Measurements from ENCODE around the gene VPS18. TPM values are rescaled to one million over a fixed set of nuclear protein-coding genes. Genes with fewer than 3 reads are reported as not detected.

Gene VPS18
- polyA plus RNA-seq, 10 donors = 7.8 to 12.4 (median 9.3) TPM

DNA sequence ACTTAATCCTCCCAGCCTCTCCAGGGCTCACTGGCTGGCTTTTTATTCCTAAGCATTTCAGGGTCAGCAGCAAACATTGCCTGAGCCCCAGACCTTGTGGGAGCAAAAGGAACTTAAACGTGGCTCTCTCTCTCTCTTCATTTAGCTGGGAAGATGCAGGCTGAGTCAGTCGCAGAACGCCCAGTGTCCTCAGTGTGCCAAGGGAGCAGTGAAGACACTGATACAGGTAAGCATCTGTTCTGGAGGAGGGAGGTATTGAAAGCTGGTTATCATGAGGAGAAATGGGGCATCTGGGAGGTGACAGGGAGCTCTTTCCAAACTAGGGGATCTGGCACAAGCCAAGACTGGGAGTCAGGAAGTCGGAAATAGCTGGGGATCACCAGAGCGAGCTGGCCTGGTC, 24.6 kb upstream of the VPS18 start:
- DNase-seq = no peak

DNA sequence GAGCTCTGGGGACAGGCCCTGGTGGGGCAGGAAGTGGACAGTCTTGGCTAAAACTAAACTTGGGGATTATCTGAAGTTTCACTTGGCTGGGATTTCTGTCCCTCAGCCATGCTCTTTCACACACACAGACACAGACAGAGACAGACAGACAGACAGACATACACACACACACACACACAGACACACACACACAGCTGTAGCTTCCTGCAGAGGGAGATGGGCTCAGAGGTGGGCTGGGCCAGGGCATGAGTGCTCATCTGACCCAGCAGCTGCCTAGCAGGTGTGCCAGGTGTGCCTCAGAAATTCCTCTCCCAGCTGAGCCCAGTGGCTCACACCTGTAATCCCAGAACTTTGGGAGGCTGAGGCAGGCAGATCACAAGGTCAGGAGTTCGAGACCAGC, 23.5 kb upstream of the VPS18 start:
- no peak for DNase-seq

DNA sequence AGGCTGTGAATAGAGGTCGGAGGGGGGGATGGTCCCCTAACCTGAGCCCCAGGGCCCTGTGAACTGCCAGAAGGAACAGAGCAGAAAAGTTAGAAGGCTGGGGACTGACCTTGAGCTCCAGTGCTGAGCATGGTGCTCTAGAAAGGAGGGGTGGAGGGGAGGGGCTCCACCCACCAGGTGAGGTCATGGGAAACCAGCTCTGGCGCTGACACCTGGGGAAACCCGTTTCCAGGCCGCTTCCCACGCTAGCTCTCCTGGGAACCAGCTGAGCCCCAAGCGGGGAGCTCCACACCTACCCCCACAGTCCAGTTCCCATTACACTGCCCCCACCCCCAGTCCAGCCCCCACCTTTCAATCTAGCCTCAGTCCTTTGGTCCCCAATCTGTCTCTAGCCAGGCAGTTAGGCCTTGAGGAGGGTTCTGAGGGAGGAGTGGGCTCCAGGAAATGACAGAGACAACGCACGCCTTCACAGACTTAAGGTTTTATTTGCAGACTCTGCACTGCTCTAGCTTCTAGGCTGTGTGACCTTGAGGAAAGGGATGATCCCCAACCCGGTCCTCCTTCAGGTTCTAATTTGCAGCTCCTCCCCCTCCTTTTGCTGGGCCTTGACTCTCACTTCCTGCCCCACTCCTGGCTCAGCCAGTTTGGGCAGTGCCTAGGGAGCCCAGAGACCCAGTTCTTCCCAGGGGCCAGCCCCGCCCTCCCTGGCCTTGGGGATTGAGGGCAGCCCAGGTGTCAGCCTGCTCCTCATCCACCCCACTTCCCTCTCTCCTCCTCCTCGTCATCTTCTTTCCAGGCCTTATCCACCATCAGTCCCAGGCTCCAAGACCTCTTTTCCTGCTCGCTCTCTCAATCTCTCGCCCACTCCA, 22.3 kb upstream of the VPS18 start:
- DNase-seq = no peak

DNA sequence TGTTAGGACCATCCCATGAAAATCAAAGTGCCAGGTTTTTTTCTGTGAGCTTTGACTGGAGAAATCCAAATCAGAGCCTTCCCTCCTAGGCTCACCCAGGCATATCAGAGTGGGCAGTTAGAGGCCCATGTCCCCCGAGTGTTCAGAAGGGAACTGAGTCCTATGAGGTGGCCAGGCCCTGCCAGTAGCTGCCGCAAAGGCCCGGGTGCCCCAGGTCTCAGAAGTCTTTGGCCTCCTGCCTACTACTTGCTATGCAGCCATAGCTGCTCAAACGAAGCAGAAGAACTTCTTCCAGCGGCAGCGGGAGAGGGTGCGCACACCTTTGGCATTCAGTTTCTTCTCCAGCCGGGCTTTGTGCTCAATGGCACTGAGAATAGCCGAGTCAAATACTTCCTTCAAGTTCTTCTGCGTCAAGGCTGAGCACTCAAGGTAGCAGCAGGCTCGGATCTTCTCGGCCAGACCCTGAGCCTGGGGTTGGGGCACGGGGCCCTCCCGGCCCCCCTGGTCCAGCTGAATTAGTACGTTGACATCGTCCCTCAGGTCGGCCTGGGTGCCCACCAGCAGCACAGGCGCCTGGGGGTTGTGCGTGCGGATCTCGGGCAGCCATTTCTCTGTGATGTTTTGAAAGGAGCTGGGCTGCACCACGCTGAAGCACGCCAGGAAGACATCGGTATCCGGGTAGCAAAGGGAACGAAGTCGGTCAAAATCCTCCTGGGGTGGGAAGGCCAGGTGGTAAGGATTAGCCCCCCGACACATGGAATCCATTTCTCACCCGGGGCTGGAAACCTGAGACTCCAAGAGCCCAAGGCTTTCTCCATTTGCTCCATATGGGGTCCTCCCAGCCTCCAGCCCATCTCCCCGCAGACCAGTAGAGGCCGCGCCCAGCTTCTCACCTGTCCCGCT, 21.2 kb upstream of the VPS18 start:
- DNase-seq = no peak

DNA sequence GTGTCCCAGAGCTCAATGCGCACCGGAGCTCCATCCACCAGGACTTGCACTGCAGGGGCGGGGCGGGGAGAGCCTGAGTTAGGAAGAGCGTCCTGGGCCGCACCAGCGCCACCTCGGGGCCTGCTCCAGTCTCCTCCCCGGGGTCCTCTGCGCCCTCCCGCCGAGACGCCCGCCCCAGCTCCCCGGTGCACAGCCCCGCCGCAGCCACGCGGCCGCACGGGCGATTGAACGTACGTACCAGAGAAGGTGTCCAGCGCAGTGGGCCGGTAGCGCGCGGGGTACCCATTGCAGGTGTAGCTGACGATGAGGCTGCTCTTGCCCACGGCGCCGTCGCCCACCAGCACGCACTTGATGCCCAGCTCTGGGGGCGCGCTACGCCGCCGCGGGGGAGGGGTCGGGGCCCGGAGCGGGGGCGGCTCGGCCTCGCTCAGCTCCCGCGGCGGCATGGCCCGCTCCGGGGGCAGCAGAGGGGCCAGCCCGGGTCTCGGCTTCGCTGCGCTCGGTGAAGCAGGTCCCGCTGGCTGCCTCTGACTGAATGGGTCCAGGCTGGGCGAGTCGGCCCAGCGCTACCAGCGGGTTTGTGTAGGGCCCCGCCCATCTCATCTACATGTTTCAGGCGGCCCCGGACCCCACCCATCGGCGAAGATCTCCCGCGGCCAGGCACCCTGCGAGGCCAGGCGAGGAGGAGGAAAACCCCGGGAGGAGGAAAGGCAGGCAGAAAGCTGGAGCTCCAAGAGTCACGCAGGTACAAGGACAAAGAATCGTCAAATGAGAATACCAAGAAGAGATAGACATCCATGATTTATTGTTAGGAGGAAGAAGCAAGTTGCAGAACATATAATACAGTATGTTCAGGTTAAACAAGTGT, 20.3 kb upstream of the VPS18 start, which contains the start of gene RHOV:
TSS of gene RHOV (minus strand) at position 541 of the 868 bp plus-strand sequence. CDS start at position 446, 95 bp downstream.
- DNase-seq = peak in 1 of 3 donors; percentile 57

DNA sequence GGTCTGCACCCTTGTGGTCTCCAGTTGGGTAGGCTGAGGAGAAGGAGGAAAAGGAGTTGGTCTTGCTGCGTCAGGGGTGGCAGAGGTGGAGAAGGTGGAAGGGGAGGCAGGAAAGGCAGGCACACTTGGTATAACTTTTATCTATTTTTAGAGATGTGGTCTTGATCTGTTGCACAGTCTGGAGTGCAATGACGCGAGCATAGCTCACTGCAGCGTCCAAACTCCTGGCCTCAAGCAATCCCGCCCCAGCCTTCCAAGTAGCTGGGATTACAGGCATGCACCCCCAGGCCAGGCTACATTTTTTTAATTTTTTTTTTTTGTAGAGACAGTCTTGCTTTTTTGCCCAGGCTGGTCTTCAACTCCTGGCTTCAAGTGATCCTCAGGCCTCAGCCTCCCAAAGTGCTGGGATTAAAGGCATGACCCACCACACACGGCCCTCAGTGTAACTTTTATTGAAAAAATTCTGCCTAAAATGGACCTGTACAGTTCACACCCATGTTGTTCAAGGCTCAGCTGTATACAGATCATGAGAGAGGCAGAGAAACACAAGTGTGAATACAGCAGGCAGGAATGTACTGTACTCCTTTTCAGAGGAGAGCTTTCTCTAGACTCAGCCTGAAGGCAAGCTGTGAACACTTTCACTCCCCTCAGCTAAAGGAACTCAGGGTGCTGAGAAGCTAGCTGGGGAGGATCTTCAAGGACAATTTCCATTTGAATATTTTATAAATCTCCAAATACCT, 18.1 kb upstream of the VPS18 start:
- DNase-seq = no peak

DNA sequence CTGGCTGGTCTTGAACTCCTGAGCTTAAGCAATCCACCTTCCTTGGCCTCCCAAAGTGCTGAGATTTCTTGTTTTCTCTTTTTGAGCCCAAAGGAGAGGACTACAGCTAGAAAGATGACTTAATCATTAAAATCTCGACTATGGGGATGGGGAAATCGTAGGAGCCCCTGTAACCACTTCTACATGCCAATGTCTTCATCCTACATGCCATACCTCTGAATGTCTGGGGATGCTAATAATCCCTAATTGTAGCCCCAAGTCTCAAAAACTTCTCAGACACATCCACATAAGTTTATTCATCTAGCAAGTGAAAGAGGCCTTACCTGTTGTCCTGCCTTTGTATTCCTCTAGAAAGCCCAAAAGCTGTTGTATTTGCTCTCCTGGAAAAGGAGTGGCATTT, 16.6 kb upstream of the VPS18 start:
- DNase-seq = no peak

DNA sequence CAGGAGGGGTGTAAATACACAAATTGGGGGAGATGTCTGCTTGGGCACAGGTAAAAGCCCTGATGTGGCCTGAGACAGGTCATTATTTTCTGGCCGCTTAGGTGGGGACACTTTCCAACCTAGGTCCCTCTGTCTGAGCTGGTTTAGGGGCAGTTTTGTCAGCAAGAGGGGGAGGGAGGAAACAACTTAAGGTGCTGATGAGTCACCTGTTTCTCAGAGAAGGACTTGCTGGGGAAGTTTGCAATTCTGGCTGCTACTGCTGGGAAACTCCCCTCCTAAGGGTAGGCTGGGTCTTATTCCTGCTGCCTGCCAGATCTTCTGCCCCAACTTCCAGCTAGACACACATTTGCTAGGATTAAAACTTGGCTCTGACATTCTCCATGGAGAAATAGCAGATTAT, 15.5 kb upstream of the VPS18 start:
- DNase-seq = no peak

DNA sequence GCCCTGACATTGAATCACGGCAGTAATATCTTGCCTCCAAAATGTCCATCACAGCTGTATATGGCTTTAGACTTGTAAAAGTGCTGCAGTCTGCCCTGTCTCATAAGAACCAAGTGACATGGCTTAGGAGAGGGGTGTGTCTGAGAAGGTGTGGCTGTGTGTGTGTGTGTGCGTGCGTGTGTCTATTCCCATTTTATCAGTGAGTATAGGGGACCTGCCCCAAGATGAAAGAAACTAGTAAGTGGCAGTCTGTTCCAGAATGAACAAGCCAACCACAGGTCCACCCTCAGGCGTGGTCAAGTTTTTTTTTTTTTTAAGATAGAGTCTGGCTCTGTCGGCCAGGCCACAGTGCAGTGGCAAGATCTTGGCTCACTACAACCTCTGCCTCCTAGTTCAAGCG, 14.6 kb upstream of the VPS18 start:
- DNase-seq = no peak

DNA sequence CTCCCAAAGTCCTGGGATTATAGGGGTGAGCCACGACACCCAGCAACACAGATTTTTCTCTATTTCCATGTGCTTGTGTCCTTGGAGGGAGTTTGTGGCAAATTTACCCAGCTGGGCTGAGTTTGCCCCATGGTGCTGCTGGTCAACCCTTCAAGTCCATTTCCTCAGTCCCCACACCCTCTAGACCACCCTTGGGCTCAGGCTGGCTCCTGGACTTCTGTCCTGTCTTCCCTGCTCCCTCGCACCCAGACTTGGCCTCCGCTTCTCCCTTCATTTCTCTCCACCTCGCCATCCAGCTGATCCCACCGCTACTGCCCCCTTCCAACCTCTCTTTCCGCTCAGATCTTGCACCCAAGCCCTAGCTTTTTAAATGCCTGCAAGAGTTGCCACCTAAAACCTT, 12.9 kb upstream of the VPS18 start:
- no peak for DNase-seq

DNA sequence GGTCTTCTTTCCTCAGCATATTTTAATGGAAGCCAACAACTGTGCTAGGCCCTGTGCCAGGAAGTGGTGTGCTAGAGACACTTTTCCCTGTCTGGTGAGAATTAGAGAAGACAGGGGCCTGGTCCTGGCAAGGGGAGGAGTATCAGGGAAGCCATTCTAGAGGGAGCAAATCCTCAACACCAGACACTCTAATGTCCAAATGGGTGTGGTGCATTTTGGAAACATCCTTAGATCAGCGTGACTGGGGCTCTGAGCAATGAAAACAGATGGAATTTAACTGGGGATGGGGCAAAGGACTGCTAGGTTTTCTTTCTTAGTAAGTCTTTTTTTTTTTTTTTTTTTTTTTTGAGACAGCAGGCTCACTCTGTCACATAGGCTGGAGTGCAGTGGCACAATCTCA, 7.7 kb upstream of the VPS18 start:
- no peak for DNase-seq

DNA sequence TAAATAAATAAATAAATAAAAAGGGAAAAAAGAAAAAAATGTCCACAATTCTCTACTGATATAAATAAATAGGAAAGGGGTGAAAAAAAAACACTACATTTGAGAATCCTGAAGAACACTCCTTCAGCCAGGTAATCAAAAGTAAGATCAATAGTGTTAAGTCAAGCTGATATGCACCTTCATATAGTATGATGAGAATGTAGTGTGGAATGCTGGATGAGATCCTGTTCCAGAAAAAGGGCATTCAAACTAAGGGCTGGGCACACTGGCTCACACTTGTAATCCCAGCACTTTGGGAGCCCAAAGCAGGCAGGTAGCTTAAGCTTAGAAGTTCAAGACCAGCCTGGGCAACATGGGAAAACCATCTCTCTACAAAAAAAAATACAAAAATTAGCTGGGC, 5.1 kb upstream of the VPS18 start:
- DNase-seq = no peak

DNA sequence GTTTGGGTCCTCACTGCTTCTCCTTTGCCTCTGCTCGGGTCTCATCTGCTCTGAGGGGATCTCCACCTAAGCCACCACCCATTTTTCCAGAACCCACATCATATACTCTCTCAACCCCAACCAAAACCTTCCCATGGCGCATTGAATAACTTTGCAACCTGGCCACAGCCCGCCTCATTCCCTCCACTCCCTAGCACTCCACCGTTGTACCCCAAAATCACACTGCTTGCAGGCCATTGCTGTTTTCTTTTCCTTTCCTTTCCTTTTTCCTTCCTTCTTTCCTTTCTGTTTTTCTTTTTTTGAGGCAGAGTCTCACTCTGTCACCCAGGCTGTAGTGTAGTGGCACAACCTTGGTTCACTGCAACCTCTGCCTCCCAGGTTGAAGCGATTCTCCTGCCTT, 3.1 kb upstream of the VPS18 start:
- DNase-seq = no peak

DNA sequence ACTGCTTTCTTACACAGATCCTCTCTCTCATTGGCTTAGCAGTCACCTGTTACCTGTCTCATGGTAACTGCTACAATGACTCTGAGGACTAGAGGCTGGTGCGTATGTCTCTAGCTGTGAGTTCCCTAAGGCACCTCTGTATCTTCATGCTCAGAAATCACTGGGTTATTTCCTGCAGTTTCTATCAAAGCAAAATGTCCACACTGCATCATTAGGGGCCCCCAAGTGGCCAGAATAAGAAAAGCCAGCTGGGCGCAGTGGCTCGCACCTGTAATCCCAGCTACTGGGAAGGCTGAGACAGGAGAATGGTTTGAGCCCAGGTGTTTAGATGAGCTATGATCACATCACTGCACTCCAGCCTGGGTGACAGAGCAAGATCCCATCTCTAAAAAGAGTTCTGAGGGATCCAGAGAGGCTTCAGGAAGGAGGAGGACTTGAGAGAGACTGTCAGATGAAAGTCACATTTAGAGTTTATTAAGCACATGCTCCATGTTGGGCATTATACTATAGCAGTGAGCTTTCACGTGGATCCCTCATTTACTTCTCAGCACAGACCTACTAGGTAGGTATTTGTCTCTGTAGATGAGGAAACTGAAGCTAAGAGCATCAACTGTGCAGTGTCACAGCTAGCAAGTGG, 2.3 kb upstream of the VPS18 start:
- DNase-seq = peak in 1 of 3 donors; percentile 57

DNA sequence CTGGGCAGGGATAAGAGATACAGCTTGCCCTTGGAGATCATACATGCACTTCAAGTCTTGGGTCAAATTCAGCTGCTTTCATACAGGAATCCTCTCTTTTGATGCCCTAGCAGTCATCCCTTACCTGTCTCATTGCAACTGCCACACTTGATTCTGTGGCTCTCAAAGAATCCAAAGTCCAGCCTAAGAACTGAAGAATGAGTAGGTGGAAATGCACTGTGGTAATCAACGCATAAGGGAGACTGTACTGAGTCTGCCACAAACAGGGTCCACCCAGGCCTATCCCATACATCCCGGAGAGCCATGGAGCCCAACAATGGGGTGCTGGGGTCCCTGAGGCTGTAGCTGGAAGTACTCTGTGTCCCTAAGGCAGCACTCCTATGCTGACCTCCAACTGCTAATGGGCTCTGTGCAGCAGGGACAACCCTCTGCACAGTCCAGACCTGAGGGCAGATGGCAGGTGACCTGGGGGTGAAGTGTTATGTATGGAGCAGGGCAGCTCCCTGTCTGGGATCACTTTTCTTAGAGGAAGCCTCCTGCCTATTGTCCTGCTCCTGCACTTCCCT, 1.7 kb upstream of the VPS18 start:
- DNase-seq = no peak

DNA sequence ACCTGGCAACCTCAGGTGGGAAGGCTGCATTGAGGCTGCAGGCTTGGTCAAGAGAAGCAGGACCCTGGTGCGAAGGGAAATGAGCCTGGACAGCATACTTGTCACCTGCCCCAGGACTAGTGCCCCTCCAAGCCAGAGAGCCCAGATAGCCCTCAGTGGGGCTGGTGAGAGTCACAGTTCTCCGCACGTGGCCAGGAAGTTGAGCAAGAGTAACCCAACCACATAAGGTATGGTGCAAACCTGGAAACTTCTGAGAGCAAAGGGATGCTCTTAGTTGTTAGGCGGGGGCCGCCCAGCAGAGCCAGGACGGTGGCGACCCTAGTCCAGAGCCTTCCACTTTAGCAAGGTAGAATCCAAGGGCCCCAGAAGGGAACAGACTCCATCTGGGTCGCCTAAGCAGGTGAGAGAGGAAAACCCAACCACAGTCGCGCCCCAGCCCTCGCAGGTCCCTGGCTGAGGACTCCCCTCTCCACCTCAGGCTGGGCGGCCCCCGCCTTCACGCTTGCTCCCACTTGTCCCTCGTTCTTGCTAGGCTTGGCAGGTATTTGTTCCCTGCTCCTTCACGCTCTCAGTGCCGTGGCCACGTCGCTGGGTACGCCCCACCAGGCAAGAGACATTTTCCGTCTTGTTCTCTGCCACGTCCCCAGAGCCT, 1.1 kb upstream of the VPS18 start:
- DNase-seq = no peak

DNA sequence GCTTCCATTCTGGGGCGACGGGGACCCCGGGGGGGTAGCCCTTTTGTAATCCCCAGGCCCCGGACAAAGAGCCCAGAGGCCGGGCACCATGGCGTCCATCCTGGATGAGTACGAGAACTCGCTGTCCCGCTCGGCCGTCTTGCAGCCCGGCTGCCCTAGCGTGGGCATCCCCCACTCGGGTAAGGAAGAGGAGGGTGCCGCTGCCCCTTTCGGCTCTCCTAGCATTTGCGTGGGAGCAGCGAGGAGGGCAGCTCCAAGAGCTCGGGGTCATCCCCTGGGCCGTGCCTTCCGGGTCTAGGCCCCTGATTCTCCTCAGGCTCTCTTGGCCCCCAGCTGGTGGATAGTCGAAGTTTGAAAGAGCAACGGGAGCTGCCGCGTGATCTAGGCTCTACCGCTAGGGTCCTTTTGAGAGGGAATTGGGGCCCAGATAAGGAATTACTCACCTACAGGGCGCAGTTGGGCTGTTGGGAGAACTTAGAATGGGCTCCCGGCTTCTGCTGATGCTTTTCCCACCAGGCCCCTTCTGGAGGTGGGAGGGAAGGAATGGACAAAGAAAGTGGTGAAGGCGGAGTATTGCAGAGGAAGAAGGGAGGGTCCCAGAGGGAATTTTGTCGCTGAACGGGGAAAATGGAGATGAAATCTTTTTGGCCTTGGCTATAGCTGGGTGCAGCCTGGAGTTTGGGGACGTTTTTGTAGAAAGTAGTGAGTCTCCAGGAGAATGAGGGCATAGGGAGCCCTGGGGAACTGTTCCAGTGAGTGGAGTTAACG, 615 bp downstream of the VPS18 start:
- DNase-seq = peak in 2 of 3 donors; percentile 55 to 86

DNA sequence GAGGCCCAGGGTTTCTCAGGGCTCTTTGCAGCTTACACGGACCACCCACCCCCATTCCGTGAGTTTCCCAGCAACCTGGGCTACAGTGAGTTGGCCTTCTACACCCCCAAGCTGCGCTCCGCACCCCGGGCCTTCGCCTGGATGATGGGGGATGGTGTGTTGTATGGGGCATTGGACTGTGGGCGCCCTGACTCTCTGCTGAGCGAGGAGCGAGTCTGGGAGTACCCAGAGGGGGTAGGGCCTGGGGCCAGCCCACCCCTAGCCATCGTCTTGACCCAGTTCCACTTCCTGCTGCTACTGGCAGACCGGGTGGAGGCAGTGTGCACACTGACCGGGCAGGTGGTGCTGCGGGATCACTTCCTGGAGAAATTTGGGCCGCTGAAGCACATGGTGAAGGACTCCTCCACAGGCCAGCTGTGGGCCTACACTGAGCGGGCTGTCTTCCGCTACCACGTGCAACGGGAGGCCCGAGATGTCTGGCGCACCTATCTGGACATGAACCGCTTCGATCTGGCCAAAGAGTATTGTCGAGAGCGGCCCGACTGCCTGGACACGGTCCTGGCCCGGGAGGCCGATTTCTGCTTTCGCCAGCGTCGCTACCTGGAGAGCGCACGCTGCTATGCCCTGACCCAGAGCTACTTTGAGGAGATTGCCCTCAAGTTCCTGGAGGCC, 5.4 kb downstream of the VPS18 start:
- DNase-seq = no peak

Measured in muscle of back (tissue), 11 donors.